Kidney (tissue), 14 donors: ENCODE measurements around the gene SBNO2. TPM values are rescaled to one million over a fixed set of nuclear protein-coding genes. Genes with fewer than 3 reads are reported as not detected.

ENCODE experiments used
- DNase-seq, 5 donors: peaks; one replicate each; pipeline ENCODE4 v3.0.0-alpha.2; 2013 to 2020
- FAIRE-seq: peaks from 2 replicates; lab custom pipeline; 2012; peaks lifted over from hg19 to GRCh38; lab: Jason Lieb, UNC
- H3K27ac ChIP-seq, 2 donors: one replicate each; pipeline ENCODE4 v1.7.0; 2013; ENCODE audit warnings: low read depth in 2 of 2, low read length in 2 of 2, inconsistent platforms in 1 of 2
- H3K27me3 ChIP-seq: one replicate; pipeline ENCODE4 v1.7.1; 2013; ENCODE audit warnings: low read length, inconsistent platforms; ENCODE audit not compliant: control insufficient read depth, insufficient read depth
- H3K36me3 ChIP-seq, 3 donors: one replicate each; pipeline versions ENCODE4 v1.7.0 to v1.7.1; 2013; ENCODE audit warnings: low read length in 3 of 3, control low read depth in 1 of 3, inconsistent platforms in 1 of 3; ENCODE audit not compliant: insufficient read depth in 3 of 3, control insufficient read depth in 2 of 3
- H3K4me1 ChIP-seq, 3 donors: one replicate each; pipeline versions ENCODE4 v1.7.0 to v1.7.1; 2013; ENCODE audit warnings: low read length in 3 of 3, inconsistent platforms in 1 of 3, low read depth in 1 of 3; ENCODE audit not compliant: control insufficient read depth in 2 of 3, insufficient read depth in 2 of 3
- H3K4me3 ChIP-seq, 3 donors: one replicate each; pipeline versions ENCODE4 v1.7.0 to v1.8.1; 2013; ENCODE audit warnings: low read length in 3 of 3, control low read depth in 1 of 3, inconsistent platforms in 1 of 3
- H3K9ac ChIP-seq, 3 donors: one replicate each; pipeline versions ENCODE4 v1.7.0 to v1.7.1; 2013; ENCODE audit warnings: low read length in 3 of 3, control low read depth in 1 of 3, inconsistent platforms in 1 of 3
- H3K9me3 ChIP-seq, 3 donors: one replicate each; pipeline versions ENCODE4 v1.7.0 to v1.7.1; 2013; ENCODE audit warnings: low read length in 3 of 3, control low read depth in 1 of 3, inconsistent platforms in 1 of 3; ENCODE audit not compliant: control insufficient read depth in 2 of 3, insufficient read depth in 1 of 3
- intact Hi-C: fragments of 100-400 bp; cut with DNase I; formaldehyde crosslinking; loops from one replicate; pipeline ENCODE4 v1.11.1; 2022
- polyA plus RNA-seq: library from polyadenylated mRNA; stranded (reverse); fragments of 350-450 nt; fragmentation: Illumina TruSeq; extraction: RNeasy Lipid Tissue Mini Kit (QIAGEN cat#74804); gene quantifications from one replicate; pipeline ENCODE4 v1.2.3, GENCODE V29; 2014; ENCODE audit warnings: low read depth, low replicate concordance; ENCODE audit not compliant: insufficient read depth
- total RNA-seq: library from RNA; stranded (reverse); fragmentation: NEBNext Ultra II Directional; extraction: Animal tissue kit (Norgen Biotek cat#: 25700); gene quantifications from one replicate; pipeline ENCODE4 v1.2.1, GENCODE V29; 2021
- TF ChIP-seq, protein P1 (sequence below): IDR thresholded peaks from 3 replicates; pipeline ENCODE4 v1.5.1; 2012; ENCODE audit warnings: mild to moderate bottlenecking, moderate library complexity, borderline replicate concordance; ENCODE audit not compliant: insufficient read depth; ENCODE audit errors: extremely low read depth
- donor health status: control.
- donor health status: control.
- donor health status: control.
- donor health status: control.
- donor health status: control.
- donor health status: DM: yes; HTN: yes; CAD: no.
- donor health status: Normal renal cell carcinoma (clear cell type).

Gene SBNO2
- total and polyA plus RNA-seq, 2 donors from 2014 or later: 12.2 to 156 TPM

DNA sequence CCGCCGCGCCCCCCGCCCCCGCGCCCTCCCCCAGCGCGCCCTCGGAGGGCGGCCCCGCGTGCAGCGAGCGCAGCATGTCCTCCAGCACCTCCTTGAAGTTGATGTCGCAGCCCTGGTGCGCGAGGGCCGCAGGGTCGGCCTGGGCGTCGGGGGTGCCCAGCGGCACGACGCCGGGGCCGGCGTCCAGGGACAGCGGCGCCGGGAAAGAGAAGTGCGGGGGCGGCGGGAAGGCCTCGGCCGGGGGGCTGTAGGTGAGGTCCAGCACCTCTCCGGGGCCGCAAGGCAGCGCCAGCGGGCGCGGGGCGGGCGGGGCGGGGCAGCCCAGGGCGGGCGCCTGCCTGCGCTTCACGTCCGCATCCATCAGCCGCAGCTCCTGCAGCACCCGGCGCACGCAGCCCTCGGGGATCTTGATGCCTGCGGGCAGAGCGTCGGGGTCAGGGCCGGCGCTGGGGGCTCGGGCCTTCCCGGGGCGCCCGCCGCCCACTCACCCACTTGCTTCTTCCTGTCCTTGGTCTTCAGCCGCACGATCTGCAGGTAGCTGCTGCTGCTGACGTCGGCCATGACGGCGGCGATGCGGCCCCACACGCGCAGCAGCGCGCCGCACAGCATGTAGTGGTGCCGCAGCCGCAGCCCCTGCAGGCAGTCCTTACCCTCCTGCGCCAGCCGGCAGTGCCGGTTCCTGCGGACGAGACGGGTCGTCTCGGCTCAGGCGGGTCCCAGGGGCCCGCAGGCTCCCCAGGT lies 65.6 kb downstream of the SBNO2 start:
- FAIRE-seq (no peak), DNase-seq (no peak)
- Histone ChIP-seq H3K36me3 (peaks cover 0 to 10% (median 2%) of the 10 kb centered on the region in 3 donors), H3K9me3 (no peaks in the 10 kb centered on the region), H3K27me3 (no peaks in the 10 kb centered on the region), H3K4me1 (peaks cover 0 to 10% (median under 1%) of the 10 kb centered on the region in 3 donors), H3K27ac (no peak overlapping the region), H3K4me3 (no peak overlapping the region), H3K9ac (no peak overlapping the region)
- TF ChIP-seq, protein P1, sequence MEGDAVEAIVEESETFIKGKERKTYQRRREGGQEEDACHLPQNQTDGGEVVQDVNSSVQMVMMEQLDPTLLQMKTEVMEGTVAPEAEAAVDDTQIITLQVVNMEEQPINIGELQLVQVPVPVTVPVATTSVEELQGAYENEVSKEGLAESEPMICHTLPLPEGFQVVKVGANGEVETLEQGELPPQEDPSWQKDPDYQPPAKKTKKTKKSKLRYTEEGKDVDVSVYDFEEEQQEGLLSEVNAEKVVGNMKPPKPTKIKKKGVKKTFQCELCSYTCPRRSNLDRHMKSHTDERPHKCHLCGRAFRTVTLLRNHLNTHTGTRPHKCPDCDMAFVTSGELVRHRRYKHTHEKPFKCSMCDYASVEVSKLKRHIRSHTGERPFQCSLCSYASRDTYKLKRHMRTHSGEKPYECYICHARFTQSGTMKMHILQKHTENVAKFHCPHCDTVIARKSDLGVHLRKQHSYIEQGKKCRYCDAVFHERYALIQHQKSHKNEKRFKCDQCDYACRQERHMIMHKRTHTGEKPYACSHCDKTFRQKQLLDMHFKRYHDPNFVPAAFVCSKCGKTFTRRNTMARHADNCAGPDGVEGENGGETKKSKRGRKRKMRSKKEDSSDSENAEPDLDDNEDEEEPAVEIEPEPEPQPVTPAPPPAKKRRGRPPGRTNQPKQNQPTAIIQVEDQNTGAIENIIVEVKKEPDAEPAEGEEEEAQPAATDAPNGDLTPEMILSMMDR: no peak
- intact Hi-C loops: no loop called here

DNA sequence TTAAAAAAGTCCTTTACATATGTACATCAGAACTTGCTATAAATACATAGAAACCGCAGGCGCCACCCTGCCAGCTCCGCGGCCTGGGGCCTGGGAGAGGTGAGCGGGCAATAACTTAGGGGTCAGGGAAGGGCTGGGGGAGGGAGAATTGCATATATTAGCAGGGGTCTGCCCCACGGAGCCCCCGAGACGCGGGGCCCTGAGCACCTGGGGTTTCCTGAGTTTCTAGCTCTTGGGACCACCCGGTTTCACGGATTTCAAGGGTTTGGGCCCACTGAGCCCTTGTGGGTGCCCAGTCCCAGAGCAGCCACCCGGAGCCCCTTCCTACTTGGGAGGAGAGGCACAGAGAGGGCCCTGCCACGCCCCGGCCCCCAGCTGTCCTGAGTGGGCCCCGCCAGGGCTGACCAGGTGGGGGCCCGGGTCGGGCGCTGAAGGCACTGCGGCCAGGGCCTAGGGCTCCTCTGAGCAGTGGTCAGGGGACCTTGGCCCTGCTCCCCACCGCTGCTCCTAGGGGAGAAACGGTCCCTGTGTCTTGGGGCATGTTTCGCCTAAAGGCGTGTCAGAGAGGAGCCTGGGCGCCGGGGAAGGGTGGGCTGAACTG lies 66.3 kb downstream of the SBNO2 start:
- Histone ChIP-seq H3K36me3 (peaks cover 0 to 10% (median 2%) of the 10 kb centered on the region in 3 donors), H3K27ac (no peak overlapping the region), H3K4me1 (peaks cover 0 to 15% (median 8%) of the 10 kb centered on the region in 3 donors), H3K27me3 (no peaks in the 10 kb centered on the region), H3K9ac (no peak overlapping the region), H3K9me3 (no peaks in the 10 kb centered on the region), H3K4me3 (no peak overlapping the region)
- TF ChIP-seq, protein P1: no peak
- DNase-seq (no peak), FAIRE-seq (no peak)
- intact Hi-C loops: no loop called here

DNA sequence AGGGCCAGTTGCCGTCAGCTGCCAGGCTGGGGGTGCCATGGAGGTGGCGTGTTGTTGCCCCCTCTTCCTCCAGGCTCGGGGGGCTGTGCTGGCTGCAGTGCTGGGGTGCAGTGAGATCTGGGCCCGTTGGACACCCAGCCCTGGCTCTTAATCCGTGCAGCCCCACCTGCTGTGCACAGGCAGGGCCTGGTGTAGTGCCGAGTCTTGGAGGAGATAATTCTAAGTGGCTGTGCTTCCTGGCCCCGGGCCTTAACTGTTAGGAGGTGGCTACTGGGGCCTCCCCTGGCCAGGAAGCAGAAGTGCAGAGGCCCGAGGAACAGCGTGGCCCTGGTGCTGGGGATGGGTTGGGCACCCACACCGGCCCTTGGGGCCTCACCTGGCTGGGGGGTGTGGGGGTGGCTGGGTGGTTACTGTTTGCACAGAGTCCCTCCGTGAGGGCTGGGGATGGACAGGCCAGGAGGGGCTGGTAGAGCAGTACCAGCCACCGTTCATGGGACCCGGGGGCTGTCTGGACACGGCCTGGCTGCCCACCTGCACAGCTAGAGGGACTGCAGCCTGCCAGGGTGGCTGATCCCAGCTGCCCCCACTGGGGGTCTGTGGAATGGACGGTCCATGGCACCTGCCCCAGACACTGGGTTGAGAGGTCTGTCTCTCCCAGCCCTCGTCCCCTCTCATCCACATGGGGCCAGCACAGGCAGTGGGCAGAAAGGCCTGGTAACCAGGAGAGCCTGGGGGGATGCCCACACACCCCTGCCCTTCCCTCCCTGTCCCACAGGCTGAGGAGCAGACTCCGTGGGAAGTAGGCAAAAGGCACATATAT lies 67.0 kb downstream of the SBNO2 start:
- DNase-seq (no peak), FAIRE-seq (no peak)
- Histone ChIP-seq H3K27me3 (no peaks in the 10 kb centered on the region), H3K27ac (no peak overlapping the region), H3K4me1 (peaks cover 0 to 17% (median 15%) of the 10 kb centered on the region in 3 donors), H3K4me3 (no peak overlapping the region), H3K9ac (no peak overlapping the region), H3K36me3 (peaks cover 0 to 10% (median 2%) of the 10 kb centered on the region in 3 donors), H3K9me3 (no peaks in the 10 kb centered on the region)
- TF ChIP-seq, protein P1: peak; percentile 1
- intact Hi-C loops: no loop called here
